GM18867 (cell line): ENCODE data around the gene CACNA1F.

ENCODE experiments used
- ATAC-seq: cut with Tn5 transposase; IDR thresholded peaks from one replicate; pipeline ENCODE4 v1.9.1; 2021; ENCODE audit warnings: mild to moderate bottlenecking, moderate library complexity; ENCODE audit not compliant: unreplicated experiment

CACNA1F gene

GRCh38 chrX:49233176-49233575 is at the start of gene CACNA1F:
Gene CACNA1F (minus strand): TSS chrX:49233340. CDS start chrX:49233309, 31 bp downstream.
- ATAC-seq: no peak

- no peak for ATAC-seq
Observed at GRCh38 chrX:49282647-49283011, 49.5 kb upstream of the CACNA1F start.

- no peak for ATAC-seq
Observed at GRCh38 chrX:49278081-49278480, 44.9 kb upstream of the CACNA1F start.

DNA sequence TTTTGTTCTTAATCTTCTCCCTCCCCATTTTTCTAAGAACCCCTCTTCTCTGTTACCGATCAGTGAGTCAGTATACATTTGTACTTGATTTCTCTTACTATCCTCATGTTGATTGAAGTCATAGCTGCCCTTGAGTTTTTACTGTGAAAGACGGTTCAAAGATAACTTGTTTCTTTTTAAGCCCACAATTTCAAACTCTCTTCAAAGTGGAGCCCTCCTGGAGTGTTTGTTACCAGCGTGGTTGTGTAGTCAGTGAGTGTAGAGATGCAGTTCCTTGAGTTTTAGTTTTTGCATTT is 44.3 kb upstream of the CACNA1F start:
- no peak for ATAC-seq

GRCh38 chrX:49276671-49277534 is 43.8 kb upstream of the CACNA1F start:
- ATAC-seq: no peak

- no peak for ATAC-seq
Observed at GRCh38 chrX:49276207-49276606, 43.1 kb upstream of the CACNA1F start.

- no peak for ATAC-seq
Observed at GRCh38 chrX:49273181-49273727, 40.1 kb upstream of the CACNA1F start.

DNA sequence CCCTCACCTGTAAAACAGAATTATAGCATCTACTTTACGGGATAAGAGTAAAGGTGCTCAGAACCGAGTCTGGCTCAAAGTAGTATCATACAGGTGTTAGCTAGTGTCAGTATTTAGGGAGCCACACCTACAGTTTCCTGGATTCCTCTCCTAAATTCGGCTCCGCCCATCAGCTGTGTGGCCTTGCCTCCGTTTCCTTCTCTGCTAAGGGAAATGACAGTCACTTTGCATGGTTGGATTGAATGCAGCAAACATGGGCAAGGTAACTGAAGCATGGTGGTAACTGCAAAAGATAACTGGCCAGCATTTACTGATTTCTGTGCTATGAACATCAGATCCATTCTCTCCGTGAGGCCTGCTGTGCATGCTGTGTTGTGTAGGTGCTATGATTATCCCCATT is 39.3 kb upstream of the CACNA1F start:
- ATAC-seq: no peak

GRCh38 chrX:49271341-49271740 is 38.2 kb upstream of the CACNA1F start:
- ATAC-seq: no peak

GRCh38 chrX:49270249-49270921 is 37.2 kb upstream of the CACNA1F start:
- no peak for ATAC-seq

DNA sequence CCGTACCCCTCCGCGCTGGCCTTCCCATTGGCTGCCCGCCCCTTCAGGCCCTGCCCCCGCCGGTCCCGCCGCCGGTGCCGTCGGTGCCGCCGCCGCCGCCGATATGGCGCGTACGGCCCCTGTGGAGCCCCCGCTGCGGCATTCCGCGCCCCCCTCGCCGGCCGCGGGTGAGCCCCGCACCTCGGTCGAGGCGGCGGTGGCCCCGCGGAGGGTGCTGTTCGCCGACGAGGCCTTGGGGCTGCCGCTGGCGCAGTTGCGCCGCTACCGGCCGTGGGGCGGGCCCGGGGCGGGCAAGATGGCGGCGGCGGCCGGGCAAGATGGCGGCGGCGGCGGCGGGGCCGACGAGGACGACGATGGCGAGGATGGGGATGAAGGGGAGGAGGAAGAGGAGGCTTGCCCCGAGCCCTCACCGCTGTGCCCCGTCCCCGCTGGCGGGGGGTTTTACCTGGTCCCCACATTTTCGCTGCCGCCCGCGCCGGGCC is 36.7 kb upstream of the CACNA1F start, which contains the start of gene PPP1R3F:
PPP1R3F (plus strand) TSS at position 27 of the 482 bp plus-strand sequence; CDS start at position 104, 77 bp downstream.
- peak; percentile 25 for ATAC-seq

DNA sequence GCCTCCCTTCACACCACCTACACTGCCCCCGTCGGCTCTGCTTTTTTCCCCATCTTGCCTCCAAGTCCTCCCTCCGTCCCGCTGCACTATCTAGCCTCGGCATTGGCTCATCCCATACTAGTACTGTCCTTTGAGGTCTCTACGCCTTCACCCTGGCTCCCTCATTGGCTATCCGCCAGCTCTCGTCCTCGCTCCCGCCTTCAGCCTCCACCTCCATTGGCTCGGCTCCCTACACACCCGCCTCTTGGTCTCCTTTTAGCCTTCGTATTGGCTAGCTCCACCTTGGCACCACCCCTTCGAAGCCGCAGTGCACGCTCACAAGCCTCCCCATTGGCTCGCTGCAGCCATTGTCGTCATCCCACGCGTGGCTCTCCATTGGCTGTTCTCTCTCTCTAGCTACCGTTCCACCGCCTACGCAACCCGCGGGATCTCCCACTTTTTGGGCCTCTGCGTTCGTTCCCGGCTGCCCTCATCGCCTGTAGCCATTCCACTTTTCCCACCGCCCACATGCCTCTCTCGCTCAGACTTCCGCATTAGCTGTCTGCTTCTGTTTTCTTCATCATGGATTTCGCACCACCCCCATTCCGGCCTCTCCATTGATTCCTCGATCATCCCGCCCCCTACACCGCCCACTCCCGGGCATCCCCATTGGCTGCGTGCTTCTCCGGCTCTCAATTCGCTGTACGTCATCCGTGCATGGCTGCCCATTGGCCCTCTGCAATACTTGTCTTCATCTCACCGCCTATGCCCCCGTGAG is 36.0 kb upstream of the CACNA1F start:
- peak; percentile 87 for ATAC-seq

DNA sequence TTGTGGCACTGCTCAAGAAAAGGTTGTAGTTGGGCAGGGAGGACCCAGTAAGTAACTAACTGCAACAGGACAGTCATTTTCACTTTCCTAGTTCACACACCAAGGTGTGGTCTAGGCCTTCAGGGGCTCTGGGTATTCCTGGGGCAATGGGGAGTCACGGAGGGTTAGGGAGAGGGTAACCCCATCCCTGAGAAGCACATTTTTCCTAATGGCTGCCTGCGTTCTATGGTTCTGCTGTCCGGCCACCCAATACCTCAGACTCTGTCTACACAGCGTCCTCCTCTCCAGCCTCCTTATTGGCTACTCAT is 35.5 kb upstream of the CACNA1F start:
- ATAC-seq: no peak

GRCh38 chrX:49266523-49267445 is 33.6 kb upstream of the CACNA1F start:
- no peak for ATAC-seq

GRCh38 chrX:49264460-49264859 is 31.3 kb upstream of the CACNA1F start, which contains the start of gene FOXP3:
Gene FOXP3 (minus strand): TSS chrX:49264710. CDS start chrX:49258505, 6,205 bp downstream.
- no peak for ATAC-seq

GRCh38 chrX:49263631-49264030 is 30.5 kb upstream of the CACNA1F start:
- ATAC-seq: no peak

GRCh38 chrX:49262603-49263002 is 29.5 kb upstream of the CACNA1F start:
- ATAC-seq: no peak

DNA sequence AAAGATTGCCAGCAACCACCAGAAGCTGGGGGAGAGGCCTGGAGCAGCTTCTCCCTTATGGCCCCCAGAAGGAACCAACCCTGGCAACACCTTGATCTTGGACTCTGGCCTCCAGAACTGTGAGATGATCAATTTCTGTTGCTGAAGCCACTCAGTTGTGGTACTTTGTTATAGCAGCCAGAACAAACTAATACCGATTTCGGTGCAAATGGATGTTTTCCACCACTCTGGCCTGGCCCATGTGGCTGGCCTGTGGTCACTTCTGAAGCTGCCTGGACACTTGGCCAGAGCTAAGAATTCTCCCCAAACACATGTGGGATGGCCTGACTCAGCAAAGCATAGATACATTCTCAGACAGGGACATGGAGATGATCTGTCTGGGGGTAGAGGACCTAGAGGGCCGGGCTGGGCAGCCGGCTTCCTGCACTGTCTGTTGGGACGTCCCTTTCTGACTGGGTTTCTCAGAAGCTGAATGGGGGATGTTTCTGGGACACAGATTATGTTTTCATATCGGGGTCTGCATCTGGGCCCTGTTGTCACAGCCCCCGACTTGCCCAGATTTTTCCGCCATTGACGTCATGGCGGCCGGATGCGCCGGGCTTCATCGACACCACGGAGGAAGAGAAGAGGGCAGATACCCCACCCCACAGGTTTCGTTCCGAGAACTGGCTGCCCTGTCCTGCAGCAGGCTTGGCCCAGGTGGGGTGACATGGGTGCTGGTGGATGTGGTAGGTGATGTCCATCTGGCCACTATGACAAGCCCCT is 27.3 kb upstream of the CACNA1F start:
- no peak for ATAC-seq

GRCh38 chrX:49258749-49259124 is 25.6 kb upstream of the CACNA1F start:
- no peak for ATAC-seq
